Epithelial cell of prostate (primary cell): ENCODE results near the gene BAHCC1.
A peak's percentile ranks its signal among the peaks of the same experiment; 100 is the strongest.

Experiments used
- DNase-seq: peaks from one replicate; pipeline ENCODE4 v3.0.0-alpha.2; 2011; ENCODE audit warnings: low read depth, low spot score
- H3K27ac ChIP-seq: fragments of 450-650 bp; 2 replicates; pipeline ENCODE4 v1.5.1; 2017; ENCODE audit warnings: mild to moderate bottlenecking

Gene BAHCC1

GRCh38 chr17:81365601-81366585 lies 29.4 kb upstream of the BAHCC1 start:
- H3K27ac ChIP-seq, result peak overlapping the region; percentile 92
- DNase-seq, result peak; percentile 88

- DNase-seq, result no peak
- no peak overlapping the region for H3K27ac ChIP-seq
Measured at GRCh38 chr17:81366648-81367047, 28.6 kb upstream of the BAHCC1 start.

GRCh38 chr17:81367171-81367570 lies 28.1 kb upstream of the BAHCC1 start:
- no peak for DNase-seq
- no peak overlapping the region for H3K27ac ChIP-seq

- no peak for DNase-seq
- H3K27ac ChIP-seq, result no peak overlapping the region
Measured at GRCh38 chr17:81368161-81369022, 26.9 kb upstream of the BAHCC1 start.

- H3K27ac ChIP-seq, result no peak overlapping the region
- DNase-seq, result no peak
Measured at GRCh38 chr17:81370294-81370693, 25.0 kb upstream of the BAHCC1 start.

GRCh38 chr17:81371910-81372760 lies 23.1 kb upstream of the BAHCC1 start:
- DNase-seq, result no peak
- H3K27ac ChIP-seq, result no peak overlapping the region

- no peak for DNase-seq
- H3K27ac ChIP-seq, result no peak overlapping the region
Measured at GRCh38 chr17:81373536-81374160, 21.6 kb upstream of the BAHCC1 start.

- DNase-seq, result no peak
- no peak overlapping the region for H3K27ac ChIP-seq
Measured at GRCh38 chr17:81374890-81375289, 20.4 kb upstream of the BAHCC1 start.

- no peak for DNase-seq
- H3K27ac ChIP-seq, result no peak overlapping the region
Measured at GRCh38 chr17:81376946-81377714, 18.1 kb upstream of the BAHCC1 start.

- peak overlapping the region; percentile 28 for H3K27ac ChIP-seq
- DNase-seq, result no peak
Measured at GRCh38 chr17:81378941-81379511, 16.2 kb upstream of the BAHCC1 start.

- no peak for DNase-seq
- peak overlapping the region; percentile 28 for H3K27ac ChIP-seq
Measured at GRCh38 chr17:81379523-81379942, 15.7 kb upstream of the BAHCC1 start.

GRCh38 chr17:81380131-81380530 lies 15.1 kb upstream of the BAHCC1 start:
- DNase-seq, result no peak
- H3K27ac ChIP-seq, result no peak overlapping the region

GRCh38 chr17:81380666-81381518 lies 14.4 kb upstream of the BAHCC1 start:
- DNase-seq, result no peak
- H3K27ac ChIP-seq, result no peak overlapping the region

GRCh38 chr17:81381632-81382577 lies 13.4 kb upstream of the BAHCC1 start:
- H3K27ac ChIP-seq, result no peak overlapping the region
- no peak for DNase-seq

- no peak for DNase-seq
- H3K27ac ChIP-seq, result no peak overlapping the region
Measured at GRCh38 chr17:81382851-81383250, 12.4 kb upstream of the BAHCC1 start.
